PC-3 (cell line): ENCODE results near the gene TMEM239. TPM values are rescaled to one million over a fixed set of nuclear protein-coding genes. Genes with fewer than 3 reads are reported as not detected.

Source experiments
- ATAC-seq: fragments of 200-7000 bp; cut with Tn5 transposase; 2 replicates; pipeline ENCODE4 v1.9.1; 2020; ENCODE audit warnings: mild to moderate bottlenecking, moderate library complexity
- BruUV-seq: library from RNA; stranded (reverse); fragments of 400-500 nt; replicated peaks from 2 replicates; lab custom pipeline; 2021; lab: Mats Ljungman, UMichigan
- CTCF ChIA-PET: fragments of 300-600 bp; sonication (Branson Sonifier 250); formaldehyde crosslinking; loops from one replicate; lab custom pipeline; 2022; ENCODE audit warnings: antibody characterized with exemption; lab: Charles Lee
- POLR2A ChIA-PET: fragments of 300-600 bp; sonication (Branson Sonifier 250); formaldehyde crosslinking; loops from one replicate; lab custom pipeline; 2022; ENCODE audit warnings: antibody characterized with exemption; ENCODE audit not compliant: unreplicated experiment; lab: Charles Lee
- DNase-seq: peaks from one replicate; pipeline ENCODE4 v3.0.0-alpha.2; 2015
- H2AFZ ChIP-seq: fragments of 300-600 bp; sonication (generic); 2 replicates; pipeline ENCODE4 v1.6.0; 2016; ENCODE audit warnings: antibody characterized with exemption, low read length
- H3F3A ChIP-seq: fragments of 300-600 bp; sonication (generic); one replicate; pipeline ENCODE4 v1.6.0; 2017; ENCODE audit warnings: antibody characterized with exemption, low read length, control low read depth, mild to moderate bottlenecking; ENCODE audit not compliant: unreplicated experiment
- H3K27ac ChIP-seq: fragments of 300-600 bp; sonication (generic); 2 replicates; pipeline ENCODE4 v1.5.1; 2016; ENCODE audit warnings: mild to moderate bottlenecking, low read length
- H3K27me3 ChIP-seq: fragments of 300-600 bp; sonication (generic); 2 replicates; pipeline ENCODE4 v1.6.1; 2016; ENCODE audit warnings: low read length, mixed read lengths
- H3K36me3 ChIP-seq: fragments of 300-600 bp; sonication (generic); 2 replicates; pipeline ENCODE4 v1.6.1; 2016; ENCODE audit warnings: low read depth, mixed run types, low read length, mixed read lengths
- H3K4me1 ChIP-seq: fragments of 300-600 bp; sonication (generic); 2 replicates; pipeline ENCODE4 v1.5.1; 2016; ENCODE audit warnings: low read length; ENCODE audit not compliant: insufficient read depth
- H3K4me2 ChIP-seq: fragments of 300-600 bp; sonication (generic); 2 replicates; pipeline ENCODE4 v1.6.0; 2016; ENCODE audit warnings: low read length
- H3K4me3 ChIP-seq: fragments of 300-600 bp; sonication (generic); 2 replicates; pipeline ENCODE4 v1.5.1; 2016; ENCODE audit warnings: mild to moderate bottlenecking, low read length, mixed read lengths
- H3K79me2 ChIP-seq: fragments of 300-600 bp; sonication (generic); 2 replicates; pipeline ENCODE4 v1.6.1; 2017; ENCODE audit warnings: low read length, mixed read lengths
- H3K9ac ChIP-seq: fragments of 300-600 bp; sonication (generic); 2 replicates; pipeline ENCODE4 v1.6.0; 2016; ENCODE audit warnings: mild to moderate bottlenecking, low read length
- H3K9me2 ChIP-seq: fragments of 300-600 bp; sonication (generic); replicated peaks from 2 replicates; pipeline ENCODE4 v1.6.1; 2016; ENCODE audit warnings: mixed run types, low read length, mixed read lengths
- H3K9me3 ChIP-seq: fragments of 300-600 bp; sonication (generic); 2 replicates; pipeline ENCODE4 v1.6.1; 2016; ENCODE audit warnings: low read length, mixed read lengths
- H4K20me1 ChIP-seq: fragments of 300-600 bp; sonication (generic); 2 replicates; pipeline ENCODE4 v1.6.1; 2016; ENCODE audit warnings: low read length, mixed read lengths
- CTCF ChIP-seq: fragments of 300-600 bp; sonication (generic); conservative IDR thresholded peaks from 2 replicates; pipeline ENCODE4 v1.5.1; 2017; ENCODE audit warnings: antibody characterized with exemption, low read depth, mild to moderate bottlenecking, low read length
- EZH2 ChIP-seq: fragments of 300-600 bp; sonication (generic); IDR thresholded peaks from one replicate; pipeline ENCODE4 v1.6.1; 2017; ENCODE audit warnings: antibody characterized with exemption, mild to moderate bottlenecking, low read length; ENCODE audit not compliant: unreplicated experiment
- EZH2phosphoT487 ChIP-seq: fragments of 300-600 bp; sonication (generic); IDR thresholded peaks from 2 replicates; pipeline ENCODE4 v1.6.1; 2018; ENCODE audit warnings: mild to moderate bottlenecking, antibody characterized with exemption, low read length, borderline replicate concordance
- intact Hi-C: fragments of 100-400 bp; cut with micrococcal nuclease; formaldehyde crosslinking; loops from 2 replicates; pipeline ENCODE4 v1.9.0; 2023
- total RNA-seq: library from RNA; depleted of rRNA; stranded (reverse); fragments of >200 nt; gene quantifications from 2 replicates; pipeline ENCODE4 v1.2.3, GENCODE V29; 2014; rRNA removed

TMEM239 gene
- total RNA-seq, 1 experiment from 2014 or later: 0.04 TPM

- Histone ChIP-seq H3K36me3 (no peaks in the 10 kb centered on the region), H3K4me2 (no peak overlapping the region), H3K9me2 (no peaks in the 10 kb centered on the region), H4K20me1 (no peaks in the 10 kb centered on the region), H3K9ac (no peak overlapping the region), H3F3A (no peaks in the 10 kb centered on the region), H3K79me2 (no peaks in the 10 kb centered on the region), H2AFZ (no peak overlapping the region), H3K27ac (no peak overlapping the region), H3K4me1 (peaks cover 26% of the 10 kb centered on the region), H3K27me3 (no peaks in the 10 kb centered on the region), H3K4me3 (no peak overlapping the region), H3K9me3 (no peaks in the 10 kb centered on the region)
- POLR2A ChIA-PET: no interaction called here
- TF ChIP-seq EZH2phosphoT487 (no peak), CTCF (no peak), EZH2 (no peak)
- CTCF ChIA-PET: no interaction called here
- ATAC-seq: no peak
- DNase-seq: no peak
- no TSS peak for BruUV-seq
- intact Hi-C loops: no loop called here
Measured at GRCh38 chr20:2867081-2867864, 51.1 kb downstream of the TMEM239 start.

Other genes with a start within 250 kb of the TMEM239 start
- gene NOP56, start 163.7 kb upstream of the TMEM239 start, total RNA-seq: 570 and 642 TPM in 2 replicates
- 261 and 269 TPM in 2 replicates for gene IDH3B, start 152.1 kb upstream of the TMEM239 start, total RNA-seq
- 0.98 and 1.8 TPM in 2 replicates for gene EBF4, start 123.6 kb upstream of the TMEM239 start, total RNA-seq
- gene CPXM1, start 15.7 kb upstream of the TMEM239 start, total RNA-seq: not detected in 2 replicates
- gene C20orf141, start 1.4 kb upstream of the TMEM239 start, total RNA-seq: not detected in 2 replicates
- gene PCED1A, start 24.3 kb downstream of the TMEM239 start, total RNA-seq: 21.9 and 29.8 TPM in 2 replicates
- gene VPS16, start 24.4 kb downstream of the TMEM239 start, total RNA-seq: 40.3 and 49.9 TPM in 2 replicates
- 33.6 and 35.0 TPM in 2 replicates for gene PTPRA, start 57.1 kb downstream of the TMEM239 start, total RNA-seq
- gene GNRH2, start 227.3 kb downstream of the TMEM239 start, total RNA-seq: 1.6 TPM in 1 of 2 replicates, not detected in the other
- gene MRPS26, start 229.7 kb downstream of the TMEM239 start, total RNA-seq: 182 and 280 TPM in 2 replicates